ENCODE measurements around the gene RPN2. TPM values are rescaled to one million over a fixed set of nuclear protein-coding genes. Genes with fewer than 3 reads are reported as not detected.

RPN2 gene
- total RNA-seq, 3 donors from 2014 or later, result 106 to 193 (median 127) TPM

DNA sequence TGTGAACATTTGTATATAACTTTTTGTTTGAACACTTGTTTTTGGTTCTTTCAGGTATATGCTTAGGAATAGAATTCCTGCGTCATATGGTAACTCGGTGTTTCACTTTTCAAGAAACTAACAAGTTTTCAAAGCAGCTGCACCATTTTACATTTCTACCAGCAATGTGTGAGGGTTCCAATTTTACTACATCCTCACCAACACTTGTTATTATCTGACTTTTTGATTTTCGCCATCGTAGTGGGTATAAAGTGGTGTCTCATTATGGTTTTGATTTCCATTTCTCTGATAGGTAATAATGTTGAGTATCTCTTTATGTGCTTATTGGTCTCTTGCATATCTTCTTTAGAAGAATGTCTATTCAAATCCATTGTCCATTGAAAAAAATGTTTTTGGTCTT, 39.8 kb downstream of the RPN2 start:
- Histone ChIP-seq H3K4me3 (no peak overlapping the region), H3K4me1 (ENCODE audit: low read depth) (peaks cover 9% of the 10 kb centered on the region), H3K36me3 (ENCODE audit: low read depth) (peaks cover under 1% of the 10 kb centered on the region), H3K9me3 (no peaks in the 10 kb centered on the region)
- no peak for ATAC-seq
- TF ChIP-seq CTCF (IDR thresholded peaks at IDR 0.05), result no peak
- DNase-seq, result no peak
- intact Hi-C loops (cut with DNase I, micrococcal nuclease), result no loop called here

- intact Hi-C loops (cut with DNase I, micrococcal nuclease), result no loop called here
- H3K9me3 ChIP-seq, result no peaks in the 10 kb centered on the region
- no peak overlapping the region for H3K4me3 ChIP-seq
- TF ChIP-seq CTCF (IDR thresholded peaks at IDR 0.05), result no peak
- ATAC-seq (no peak), DNase-seq (no peak)
- H3K36me3 ChIP-seq (ENCODE audit: low read depth), result peaks cover 9% of the 10 kb centered on the region
- H3K4me1 ChIP-seq (ENCODE audit: low read depth), result peaks cover 9% of the 10 kb centered on the region
These were observed 40.9 kb downstream of the RPN2 start for GRCh38 chr20:37219751-37220668.

DNA sequence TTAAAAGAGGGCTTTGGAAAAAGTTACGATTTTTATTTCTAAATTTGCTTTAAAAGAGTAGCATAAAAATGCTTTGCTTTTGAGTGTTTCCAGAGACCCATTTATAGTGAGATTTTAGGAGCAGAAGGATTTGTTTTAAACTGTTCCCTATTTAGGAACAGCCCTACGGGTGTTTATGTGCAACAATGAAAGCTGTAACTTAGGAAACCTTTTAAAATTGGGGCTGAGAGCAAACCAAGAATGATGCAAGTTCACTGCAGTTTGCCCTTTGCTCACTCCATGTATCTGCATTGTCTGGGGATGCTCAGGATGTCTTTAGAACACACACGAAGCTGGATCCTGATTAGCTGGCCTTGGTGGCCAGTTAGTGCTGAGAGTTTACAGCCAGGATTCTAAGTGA, 41.6 kb downstream of the RPN2 start:
- DNase-seq, result no peak

GRCh38 chr20:37222086-37222485, 43.0 kb downstream of the RPN2 start:
- no peak for ATAC-seq
- no peak for TF ChIP-seq CTCF (IDR thresholded peaks at IDR 0.05)
- Histone ChIP-seq H3K9me3 (no peaks in the 10 kb centered on the region), H3K36me3 (ENCODE audit: low read depth) (peaks cover 9% of the 10 kb centered on the region), H3K4me3 (no peak overlapping the region), H3K4me1 (ENCODE audit: low read depth) (peaks cover 9% of the 10 kb centered on the region)
- intact Hi-C loops (cut with DNase I, micrococcal nuclease), result no loop called here
- no peak for DNase-seq

More for the DNA sequence above, 41.6 kb downstream of the RPN2 start:
- ATAC-seq, result peak; percentile 39
- Histone ChIP-seq H3K9me3 (no peaks in the 10 kb centered on the region), H3K4me3 (no peak overlapping the region), H3K36me3 (ENCODE audit: low read depth) (peaks cover 9% of the 10 kb centered on the region), H3K4me1 (ENCODE audit: low read depth) (peaks cover 9% of the 10 kb centered on the region)
- no peak for TF ChIP-seq CTCF (IDR thresholded peaks at IDR 0.05)
- intact Hi-C loops (cut with DNase I, micrococcal nuclease), result no loop called here

- H3K36me3 ChIP-seq (ENCODE audit: low read depth), result peaks cover 9% of the 10 kb centered on the region
- no peak for TF ChIP-seq CTCF (IDR thresholded peaks at IDR 0.05)
- no peak overlapping the region for H3K4me3 ChIP-seq
- DNase-seq (peak in 1 of 3 donors; percentile 30), ATAC-seq (peak; percentile 71)
- H3K9me3 ChIP-seq, result no peaks in the 10 kb centered on the region
- intact Hi-C loops (cut with DNase I, micrococcal nuclease), result no loop called here
- peaks cover 9% of the 10 kb centered on the region for H3K4me1 ChIP-seq (ENCODE audit: low read depth)
These were observed 43.9 kb downstream of the RPN2 start for GRCh38 chr20:37223053-37223452.

Measured in mucosa of descending colon (tissue), 3 donors.